GM10266 (cell line): ENCODE data around the gene SCAP.

Experiments
- DNase-seq: peaks from one replicate; pipeline ENCODE4 v3.0.0; 2012; ENCODE audit errors: extremely low spot score
- CTCF ChIP-seq: IDR thresholded peaks from 2 replicates; pipeline ENCODE4 v1.5.1; 2012; ENCODE audit warnings: mild to moderate bottlenecking, low read depth; ENCODE audit not compliant: control insufficient read depth, insufficient read depth; ENCODE audit errors: missing control alignments

SCAP gene

GRCh38 chr3:47412842-47413520, 62.8 kb downstream of the SCAP start:
- TF ChIP-seq CTCF: no peak
- peak; percentile 22 for DNase-seq

DNA sequence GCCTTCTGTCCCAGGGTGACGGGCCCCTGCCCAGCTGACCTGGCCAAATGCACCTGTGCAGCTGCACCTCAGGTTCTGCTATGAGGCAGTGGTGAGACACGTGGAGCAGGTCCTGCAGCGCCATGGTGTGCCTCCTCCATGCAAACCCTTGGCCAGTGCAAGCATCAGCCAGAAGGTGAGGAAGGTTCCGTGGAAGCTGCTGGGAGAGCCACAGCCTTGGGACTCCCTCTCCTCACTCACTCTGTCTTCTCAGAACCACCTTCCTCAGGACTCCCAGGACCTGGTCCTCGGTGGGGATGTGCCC, 63.3 kb downstream of the SCAP start:
- no peak for DNase-seq
- no peak for TF ChIP-seq CTCF

- DNase-seq: peak; percentile 14
- TF ChIP-seq CTCF: no peak
Observed at GRCh38 chr3:47411696-47412452, 63.9 kb downstream of the SCAP start.

DNA sequence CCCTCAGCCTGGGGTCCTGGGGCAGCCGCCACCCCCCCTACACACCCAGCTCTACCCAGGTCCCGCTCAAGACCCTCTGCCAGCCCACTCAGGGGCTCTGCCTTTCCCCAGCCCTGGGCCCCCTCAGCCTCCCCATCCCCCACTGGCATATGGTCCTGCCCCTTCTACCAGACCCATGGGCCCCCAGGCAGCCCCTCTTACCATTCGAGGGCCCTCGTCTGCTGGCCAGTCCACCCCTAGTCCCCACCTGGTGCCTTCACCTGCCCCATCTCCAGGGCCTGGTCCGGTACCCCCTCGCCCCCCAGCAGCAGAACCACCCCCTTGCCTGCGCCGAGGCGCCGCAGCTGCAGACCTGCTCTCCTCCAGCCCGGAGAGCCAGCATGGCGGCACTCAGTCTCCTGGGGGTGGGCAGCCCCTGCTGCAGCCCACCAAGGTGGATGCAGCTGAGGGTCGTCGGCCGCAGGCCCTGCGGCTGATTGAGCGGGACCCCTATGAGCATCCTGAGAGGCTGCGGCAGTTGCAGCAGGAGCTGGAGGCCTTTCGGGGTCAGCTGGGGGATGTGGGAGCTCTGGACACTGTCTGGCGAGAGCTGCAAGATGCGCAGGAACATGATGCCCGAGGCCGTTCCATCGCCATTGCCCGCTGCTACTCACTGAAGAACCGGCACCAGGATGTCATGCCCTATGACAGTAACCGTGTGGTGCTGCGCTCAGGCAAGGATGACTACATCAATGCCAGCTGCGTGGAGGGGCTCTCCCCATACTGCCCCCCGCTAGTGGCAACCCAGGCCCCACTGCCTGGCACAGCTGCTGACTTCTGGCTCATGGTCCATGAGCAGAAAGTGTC, 64.7 kb downstream of the SCAP start:
- no peak for DNase-seq
- TF ChIP-seq CTCF: no peak

DNA sequence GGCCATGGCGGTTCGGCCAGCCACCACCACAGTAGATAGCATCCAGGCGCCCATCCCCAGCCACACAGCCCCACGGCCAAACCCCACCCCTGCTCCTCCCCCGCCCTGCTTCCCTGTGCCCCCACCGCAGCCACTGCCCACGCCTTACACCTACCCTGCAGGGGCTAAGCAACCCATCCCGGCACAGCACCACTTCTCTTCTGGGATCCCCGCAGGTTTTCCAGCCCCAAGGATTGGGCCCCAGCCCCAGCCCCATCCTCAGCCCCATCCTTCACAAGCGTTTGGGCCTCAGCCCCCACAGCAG, 65.4 kb downstream of the SCAP start:
- no peak for TF ChIP-seq CTCF
- DNase-seq: no peak

DNA sequence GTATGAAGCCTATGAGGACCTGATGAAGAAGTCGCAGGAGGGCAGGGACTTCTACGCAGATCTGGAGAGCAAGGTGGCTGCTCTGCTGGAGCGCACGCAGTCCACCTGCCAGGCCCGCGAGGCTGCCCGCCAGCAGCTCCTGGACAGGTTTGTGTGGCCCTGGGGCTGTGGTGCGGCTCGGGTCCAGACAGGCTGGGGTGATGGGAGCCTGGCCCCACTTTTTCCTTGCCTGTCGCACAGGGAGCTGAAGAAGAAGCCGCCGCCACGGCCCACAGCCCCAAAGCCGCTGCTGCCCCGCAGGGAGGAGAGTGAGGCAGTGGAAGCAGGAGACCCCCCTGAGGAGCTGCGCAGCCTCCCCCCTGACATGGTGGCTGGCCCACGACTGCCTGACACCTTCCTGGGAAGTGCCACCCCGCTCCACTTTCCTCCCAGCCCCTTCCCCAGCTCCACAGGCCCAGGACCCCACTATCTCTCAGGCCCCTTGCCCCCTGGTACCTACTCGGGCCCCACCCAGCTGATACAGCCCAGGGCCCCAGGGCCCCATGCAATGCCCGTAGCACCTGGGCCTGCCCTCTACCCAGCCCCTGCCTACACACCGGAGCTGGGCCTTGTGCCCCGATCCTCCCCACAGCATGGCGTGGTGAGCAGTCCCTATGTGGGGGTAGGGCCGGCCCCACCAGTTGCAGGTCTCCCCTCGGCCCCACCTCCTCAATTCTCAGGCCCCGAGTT, 65.9 kb downstream of the SCAP start:
- no peak for DNase-seq
- TF ChIP-seq CTCF: no peak

DNA sequence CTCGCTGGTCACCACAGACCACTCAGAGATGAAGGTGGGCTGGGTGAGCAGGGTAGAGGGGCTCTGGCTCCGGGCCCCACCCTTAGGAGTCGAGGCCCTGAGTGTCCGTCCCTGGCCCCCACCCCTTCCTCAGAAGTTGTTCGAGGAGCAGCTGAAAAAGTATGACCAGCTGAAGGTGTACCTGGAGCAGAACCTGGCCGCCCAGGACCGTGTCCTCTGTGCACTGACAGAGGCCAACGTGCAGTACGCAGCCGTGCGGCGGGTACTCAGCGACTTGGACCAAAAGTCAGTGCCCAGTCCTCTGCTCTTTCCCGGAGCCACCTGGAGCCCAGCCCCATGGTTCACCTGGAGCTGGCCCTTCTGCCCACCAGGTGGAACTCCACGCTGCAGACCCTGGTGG, 66.5 kb downstream of the SCAP start:
- DNase-seq: no peak
- TF ChIP-seq CTCF: no peak
